Measurements from ENCODE around the gene MUC15.
"Not testable (repeated sequence)": the region's sequence is repeated elsewhere in the genome, so short reads cannot be mapped to it uniquely, and the experiment has no call there.

The MUC15 gene

GRCh38 chr11:26597049-26597689 lies 25.1 kb upstream of the MUC15 start:
- not testable (repeated sequence) for H3K27ac ChIP-seq (ENCODE audit: low read depth, low read length, severe bottlenecking); H3K4me1 ChIP-seq (ENCODE audit: control insufficient read depth, insufficient read depth, low read length, poor library complexity, severe bottlenecking); H3K9me3 ChIP-seq (ENCODE audit: control insufficient read depth, low read length); H3K4me3 ChIP-seq (ENCODE audit: extremely low read depth, insufficient read depth, low read length, poor library complexity, severe bottlenecking); H3K36me3 ChIP-seq (ENCODE audit: control insufficient read depth, insufficient read depth, low read length)
- 95% methylated on average over 18 to 19 of the region's 20 CpGs for WGBS, 2 experiments (ENCODE audit: insufficient coverage in 2 of 2)

GRCh38 chr11:26595207-26595865 lies 23.3 kb upstream of the MUC15 start:
- H3K4me3 ChIP-seq (ENCODE audit: extremely low read depth, insufficient read depth, low read length, poor library complexity, severe bottlenecking); H3K4me1 ChIP-seq (ENCODE audit: control insufficient read depth, insufficient read depth, low read length, poor library complexity, severe bottlenecking); H3K36me3 ChIP-seq (ENCODE audit: control insufficient read depth, insufficient read depth, low read length); H3K9me3 ChIP-seq (ENCODE audit: control insufficient read depth, low read length); H3K27ac ChIP-seq (ENCODE audit: low read depth, low read length, severe bottlenecking): not testable (repeated sequence)
- WGBS, 2 experiments (ENCODE audit: insufficient coverage in 2 of 2), result 76% methylated on average over 3 of the region's 7 CpGs; no CpG with 5 or more reads in 1 of the 2 experiments

- no peak overlapping the region for H3K27ac ChIP-seq (ENCODE audit: low read depth, low read length, severe bottlenecking)
- H3K36me3 ChIP-seq (ENCODE audit: control insufficient read depth, insufficient read depth, low read length), result no peaks in the 10 kb centered on the region
- no peaks in the 10 kb centered on the region for H3K4me1 ChIP-seq (ENCODE audit: control insufficient read depth, insufficient read depth, low read length, poor library complexity, severe bottlenecking)
- no peak overlapping the region for H3K4me3 ChIP-seq (ENCODE audit: extremely low read depth, insufficient read depth, low read length, poor library complexity, severe bottlenecking)
- H3K9me3 ChIP-seq (ENCODE audit: control insufficient read depth, low read length), result no peaks in the 10 kb centered on the region
- WGBS, 2 experiments (ENCODE audit: insufficient coverage in 2 of 2), result 96 to 98% methylated on average over 4 to 5 of the region's 11 CpGs
Measured at GRCh38 chr11:26593691-26594090, 21.6 kb upstream of the MUC15 start.

GRCh38 chr11:26587073-26587472 lies 15.0 kb upstream of the MUC15 start:
- no peaks in the 10 kb centered on the region for H3K36me3 ChIP-seq (ENCODE audit: control insufficient read depth, insufficient read depth, low read length)
- no peaks in the 10 kb centered on the region for H3K9me3 ChIP-seq (ENCODE audit: control insufficient read depth, low read length)
- H3K4me1 ChIP-seq (ENCODE audit: control insufficient read depth, insufficient read depth, low read length, poor library complexity, severe bottlenecking), result no peaks in the 10 kb centered on the region
- no peak overlapping the region for H3K4me3 ChIP-seq (ENCODE audit: extremely low read depth, insufficient read depth, low read length, poor library complexity, severe bottlenecking)
- 80% methylated on average over 2 of the region's 2 CpGs; no CpG with 5 or more reads in 1 of the 2 experiments for WGBS, 2 experiments (ENCODE audit: insufficient coverage in 2 of 2)
- H3K27ac ChIP-seq (ENCODE audit: low read depth, low read length, severe bottlenecking), result no peak overlapping the region

- no peaks in the 10 kb centered on the region for H3K9me3 ChIP-seq (ENCODE audit: control insufficient read depth, low read length)
- H3K27ac ChIP-seq (ENCODE audit: low read depth, low read length, severe bottlenecking), result no peak overlapping the region
- H3K36me3 ChIP-seq (ENCODE audit: control insufficient read depth, insufficient read depth, low read length), result no peaks in the 10 kb centered on the region
- no peaks in the 10 kb centered on the region for H3K4me1 ChIP-seq (ENCODE audit: control insufficient read depth, insufficient read depth, low read length, poor library complexity, severe bottlenecking)
- no peak overlapping the region for H3K4me3 ChIP-seq (ENCODE audit: extremely low read depth, insufficient read depth, low read length, poor library complexity, severe bottlenecking)
Measured at GRCh38 chr11:26584818-26585217, 12.8 kb upstream of the MUC15 start.

- no peaks in the 10 kb centered on the region for H3K9me3 ChIP-seq (ENCODE audit: control insufficient read depth, low read length)
- H3K36me3 ChIP-seq (ENCODE audit: control insufficient read depth, insufficient read depth, low read length), result no peaks in the 10 kb centered on the region
- WGBS, 2 experiments (ENCODE audit: insufficient coverage in 2 of 2), result 92 to 96% methylated on average over 3 of the region's 3 CpGs
- H3K4me1 ChIP-seq (ENCODE audit: control insufficient read depth, insufficient read depth, low read length, poor library complexity, severe bottlenecking), result no peaks in the 10 kb centered on the region
- H3K27ac ChIP-seq (ENCODE audit: low read depth, low read length, severe bottlenecking), result no peak overlapping the region
- no peak overlapping the region for H3K4me3 ChIP-seq (ENCODE audit: extremely low read depth, insufficient read depth, low read length, poor library complexity, severe bottlenecking)
Measured at GRCh38 chr11:26583550-26583949, 11.5 kb upstream of the MUC15 start.

GRCh38 chr11:26580929-26581328 lies 8.9 kb upstream of the MUC15 start:
- H3K4me1 ChIP-seq (ENCODE audit: control insufficient read depth, insufficient read depth, low read length, poor library complexity, severe bottlenecking), result no peaks in the 10 kb centered on the region
- WGBS, 2 experiments (ENCODE audit: insufficient coverage in 2 of 2), result no CpG with 5 or more reads among the region's 3 CpGs
- no peak overlapping the region for H3K27ac ChIP-seq (ENCODE audit: low read depth, low read length, severe bottlenecking)
- H3K36me3 ChIP-seq (ENCODE audit: control insufficient read depth, insufficient read depth, low read length), result no peaks in the 10 kb centered on the region
- no peak overlapping the region for H3K4me3 ChIP-seq (ENCODE audit: extremely low read depth, insufficient read depth, low read length, poor library complexity, severe bottlenecking)
- H3K9me3 ChIP-seq (ENCODE audit: control insufficient read depth, low read length), result no peaks in the 10 kb centered on the region

GRCh38 chr11:26579683-26580082 lies 7.6 kb upstream of the MUC15 start:
- no peaks in the 10 kb centered on the region for H3K4me1 ChIP-seq (ENCODE audit: control insufficient read depth, insufficient read depth, low read length, poor library complexity, severe bottlenecking)
- no peaks in the 10 kb centered on the region for H3K9me3 ChIP-seq (ENCODE audit: control insufficient read depth, low read length)
- 86% methylated on average over 1 of the region's 2 CpGs; no CpG with 5 or more reads in 1 of the 2 experiments for WGBS, 2 experiments (ENCODE audit: insufficient coverage in 2 of 2)
- no peaks in the 10 kb centered on the region for H3K36me3 ChIP-seq (ENCODE audit: control insufficient read depth, insufficient read depth, low read length)
- no peak overlapping the region for H3K4me3 ChIP-seq (ENCODE audit: extremely low read depth, insufficient read depth, low read length, poor library complexity, severe bottlenecking)
- H3K27ac ChIP-seq (ENCODE audit: low read depth, low read length, severe bottlenecking), result no peak overlapping the region

GRCh38 chr11:26578998-26579661 lies 7.1 kb upstream of the MUC15 start:
- H3K36me3 ChIP-seq (ENCODE audit: control insufficient read depth, insufficient read depth, low read length), result no peaks in the 10 kb centered on the region
- WGBS, 2 experiments (ENCODE audit: insufficient coverage in 2 of 2), result 50% methylated on average over 1 of the region's 1 CpG; no CpG with 5 or more reads in 1 of the 2 experiments
- no peaks in the 10 kb centered on the region for H3K9me3 ChIP-seq (ENCODE audit: control insufficient read depth, low read length)
- H3K27ac ChIP-seq (ENCODE audit: low read depth, low read length, severe bottlenecking), result no peak overlapping the region
- no peak overlapping the region for H3K4me3 ChIP-seq (ENCODE audit: extremely low read depth, insufficient read depth, low read length, poor library complexity, severe bottlenecking)
- H3K4me1 ChIP-seq (ENCODE audit: control insufficient read depth, insufficient read depth, low read length, poor library complexity, severe bottlenecking), result no peaks in the 10 kb centered on the region

- Histone ChIP-seq H3K36me3 (ENCODE audit: control insufficient read depth, insufficient read depth, low read length) (no peaks in the 10 kb centered on the region), H3K9me3 (ENCODE audit: control insufficient read depth, low read length) (no peaks in the 10 kb centered on the region), H3K4me1 (ENCODE audit: control insufficient read depth, insufficient read depth, low read length, poor library complexity, severe bottlenecking) (no peaks in the 10 kb centered on the region), H3K27ac (ENCODE audit: low read depth, low read length, severe bottlenecking) (no peak overlapping the region), H3K4me3 (ENCODE audit: extremely low read depth, insufficient read depth, low read length, poor library complexity, severe bottlenecking) (no peak overlapping the region)
- WGBS, 2 experiments (ENCODE audit: insufficient coverage in 2 of 2), result 89 to 96% methylated on average over 3 to 4 of the region's 5 CpGs
Measured at GRCh38 chr11:26575946-26576345, 3.9 kb upstream of the MUC15 start.

GRCh38 chr11:26573896-26574295 lies 1.8 kb upstream of the MUC15 start:
- no peaks in the 10 kb centered on the region for H3K4me1 ChIP-seq (ENCODE audit: control insufficient read depth, insufficient read depth, low read length, poor library complexity, severe bottlenecking)
- WGBS, 2 experiments (ENCODE audit: insufficient coverage in 2 of 2), result 67 to 78% methylated on average over 1 of the region's 2 CpGs
- no peak overlapping the region for H3K4me3 ChIP-seq (ENCODE audit: extremely low read depth, insufficient read depth, low read length, poor library complexity, severe bottlenecking)
- no peak overlapping the region for H3K27ac ChIP-seq (ENCODE audit: low read depth, low read length, severe bottlenecking)
- H3K36me3 ChIP-seq (ENCODE audit: control insufficient read depth, insufficient read depth, low read length), result no peaks in the 10 kb centered on the region
- no peaks in the 10 kb centered on the region for H3K9me3 ChIP-seq (ENCODE audit: control insufficient read depth, low read length)
